Neuronal stem cell (in vitro differentiated cells): ENCODE data around the gene TMEM204.

Source experiments
- DNase-seq: peaks from one replicate; pipeline ENCODE4 v3.0.0-alpha.2; 2013; ENCODE audit warnings: low spot score
- H2AFZ ChIP-seq: one replicate; pipeline ENCODE4 v1.6.1; 2013; ENCODE audit warnings: mild to moderate bottlenecking, low read length, inconsistent platforms
- H2AK5ac ChIP-seq: 2 replicates; pipeline ENCODE4 v1.6.1; 2013; ENCODE audit warnings: low read depth, mild to moderate bottlenecking, inconsistent platforms, low read length, moderate library complexity, mixed read lengths
- H2BK120ac ChIP-seq: 2 replicates; pipeline ENCODE4 v1.6.1; 2013; ENCODE audit warnings: low read depth, mild to moderate bottlenecking, inconsistent platforms, low read length, moderate library complexity, mixed read lengths
- H2BK12ac ChIP-seq: one replicate; pipeline ENCODE4 v1.6.1; 2013; ENCODE audit warnings: low read length, inconsistent platforms
- H2BK15ac ChIP-seq: 2 replicates; pipeline ENCODE4 v1.6.1; 2013; ENCODE audit warnings: mild to moderate bottlenecking, low read length, inconsistent platforms, mixed read lengths
- H2BK5ac ChIP-seq: one replicate; pipeline ENCODE4 v1.6.1; 2013; ENCODE audit warnings: inconsistent platforms, mild to moderate bottlenecking, low read length, moderate library complexity
- H3K14ac ChIP-seq: one replicate; pipeline ENCODE4 v1.6.1; 2013; ENCODE audit warnings: low read length, inconsistent platforms
- H3K18ac ChIP-seq: 2 replicates; pipeline ENCODE4 v1.6.1; 2013; ENCODE audit warnings: low read length, inconsistent platforms
- H3K23ac ChIP-seq: 2 replicates; pipeline ENCODE4 v1.6.1; 2013; ENCODE audit warnings: low read depth, mild to moderate bottlenecking, mixed read lengths, low read length, inconsistent platforms; ENCODE audit not compliant: poor library complexity
- H3K27ac ChIP-seq: replicated peaks from 3 replicates; pipeline ENCODE4 v1.5.1; 2013; ENCODE audit warnings: low read length, inconsistent platforms
- H3K27me3 ChIP-seq, 3 experiments: 2 replicates each; pipeline ENCODE4 v1.6.1; 2013; ENCODE audit warnings: low read length in 3 of 3, mild to moderate bottlenecking in 2 of 3, inconsistent platforms in 1 of 3, low read depth in 1 of 3, mixed read lengths in 1 of 3, moderate library complexity in 1 of 3; ENCODE audit not compliant: control insufficient read depth in 3 of 3, insufficient read depth in 3 of 3
- H3K36me3 ChIP-seq, 2 donors: replicated peaks in 1 of 2; 2 replicates each; pipeline ENCODE4 v1.6.1; 2013; ENCODE audit warnings: low read length in 2 of 2; ENCODE audit not compliant: control insufficient read depth in 2 of 2, insufficient read depth in 2 of 2
- H3K4ac ChIP-seq: 2 replicates; pipeline ENCODE4 v1.6.1; 2013; ENCODE audit warnings: inconsistent platforms, mild to moderate bottlenecking, low read length, moderate library complexity
- H3K4me1 ChIP-seq, 2 donors: 1 replicate in 1 of 2; 2 replicates in 1 of 2; pipeline ENCODE4 v1.6.1; 2013; ENCODE audit warnings: low read length in 2 of 2, low read depth in 1 of 2; ENCODE audit not compliant: control insufficient read depth in 2 of 2, insufficient read depth in 1 of 2
- H3K4me2 ChIP-seq: one replicate; pipeline ENCODE4 v1.6.1; 2013; ENCODE audit warnings: mild to moderate bottlenecking, low read length, inconsistent platforms; ENCODE audit not compliant: insufficient read depth, poor library complexity, severe bottlenecking
- H3K4me3 ChIP-seq, 2 donors: 2 replicates each; pipeline ENCODE4 v1.5.1; 2013; ENCODE audit warnings: low read length in 2 of 2, mild to moderate bottlenecking in 2 of 2, inconsistent platforms in 1 of 2, moderate library complexity in 1 of 2
- H3K79me1 ChIP-seq: one replicate; pipeline ENCODE4 v1.6.1; 2013; ENCODE audit warnings: low read depth, mild to moderate bottlenecking, inconsistent platforms, low read length, moderate library complexity
- H3K9ac ChIP-seq: one replicate; pipeline ENCODE4 v1.6.1; 2013; ENCODE audit warnings: mild to moderate bottlenecking, low read depth, low read length, inconsistent platforms; ENCODE audit not compliant: poor library complexity
- H3K9me3 ChIP-seq, 2 donors: replicated peaks in 1 of 2; 2 replicates each; pipeline versions ENCODE3 to v1.6.1; 2013; ENCODE audit warnings: low read length in 2 of 2, mild to moderate bottlenecking in 2 of 2, inconsistent platforms in 1 of 2, low read depth in 1 of 2, mixed read lengths in 1 of 2, moderate library complexity in 1 of 2; ENCODE audit not compliant: control insufficient read depth in 2 of 2, insufficient read depth in 1 of 2
- H4K8ac ChIP-seq: one replicate; pipeline ENCODE4 v1.6.1; 2013; ENCODE audit warnings: low read depth, mild to moderate bottlenecking, inconsistent platforms, low read length, moderate library complexity
- H4K91ac ChIP-seq: one replicate; pipeline ENCODE4 v1.6.1; 2013; ENCODE audit warnings: low read length, low read depth, mild to moderate bottlenecking, inconsistent platforms; ENCODE audit not compliant: poor library complexity
- WGBS, 2 donors: extraction: QIAGEN DNeasy Blood & Tissue Kit; methylation state at CpG; one replicate each; pipeline ENCODE4 v1.1.7; 2013; ENCODE audit warnings: missing lambda C conversion rate in 2 of 2, mixed read lengths in 1 of 2; ENCODE audit not compliant: insufficient read length in 2 of 2, insufficient replicate concordance in 1 of 2; ENCODE audit errors: extremely low coverage in 2 of 2; 5-methylcytosine and 5-hydroxymethylcytosine counted together

Gene TMEM204

DNA sequence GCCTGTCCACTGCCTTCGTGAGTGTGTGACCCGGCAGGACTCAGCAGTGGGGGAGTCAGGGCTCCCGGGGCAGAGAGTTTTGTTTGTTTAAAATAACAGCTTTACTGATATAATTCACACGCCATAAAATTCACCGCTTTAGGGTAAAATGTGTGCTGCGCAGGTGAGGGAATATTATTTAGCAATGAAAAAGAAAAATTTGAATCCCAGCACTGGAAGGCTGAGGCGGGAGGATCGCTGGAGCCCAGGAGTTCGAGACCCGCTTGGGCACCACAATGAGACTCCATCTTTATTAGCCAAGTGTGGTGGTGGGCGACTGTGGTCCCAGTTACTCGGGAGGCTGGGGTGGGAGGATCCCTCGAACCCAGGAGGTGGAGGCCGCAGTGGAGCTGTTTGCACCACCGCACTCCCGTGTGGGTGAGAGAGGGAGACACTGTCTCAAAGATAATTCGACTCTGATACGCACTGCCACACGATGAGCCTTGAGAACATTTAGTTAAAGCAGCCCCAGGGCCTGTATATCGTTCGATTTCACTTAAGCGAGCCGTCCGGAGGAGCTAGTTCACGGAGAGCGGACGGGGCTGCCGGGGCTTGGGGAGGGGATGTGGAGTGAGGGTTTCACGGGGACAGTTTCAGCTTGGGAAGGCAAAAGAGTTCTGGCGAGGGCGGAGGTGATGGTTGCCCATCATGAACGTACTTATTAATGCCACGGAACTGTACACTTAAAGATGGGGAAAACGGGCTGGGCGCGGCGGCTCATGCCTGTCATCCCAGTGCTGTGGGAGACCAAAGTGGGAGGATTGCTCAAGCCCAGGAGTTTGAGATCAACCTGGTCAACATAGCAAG, 30.1 kb upstream of the TMEM204 start:
- Histone ChIP-seq H3K23ac (no peak overlapping the region), H2BK12ac (no peak overlapping the region), H2BK5ac (no peak overlapping the region), H3K4me1 (no peaks in the 10 kb centered on the region), H3K4me3 (no peak overlapping the region), H3K9ac (no peak overlapping the region), H2BK15ac (no peak overlapping the region), H3K9me3 (peaks cover 0 to 3% of the 10 kb centered on the region in 2 donors), H3K14ac (no peak overlapping the region), H3K4me2 (peak overlapping the region; percentile 11), H3K36me3 (peaks cover 39 to 88% of the 10 kb centered on the region in 2 donors), H3K27ac (no peak overlapping the region), H3K27me3 (no peaks in the 10 kb centered on the region), H2AK5ac (no peak overlapping the region), H2AFZ (no peak overlapping the region), H4K91ac (no peak overlapping the region), H4K8ac (no peak overlapping the region), H3K79me1 (peaks cover 9% of the 10 kb centered on the region), H2BK120ac (no peak overlapping the region), H3K18ac (no peak overlapping the region), H3K4ac (no peak overlapping the region)
- no CpG with 5 or more reads among the region's 37 CpGs for WGBS, 2 donors
- no peak for DNase-seq

DNA sequence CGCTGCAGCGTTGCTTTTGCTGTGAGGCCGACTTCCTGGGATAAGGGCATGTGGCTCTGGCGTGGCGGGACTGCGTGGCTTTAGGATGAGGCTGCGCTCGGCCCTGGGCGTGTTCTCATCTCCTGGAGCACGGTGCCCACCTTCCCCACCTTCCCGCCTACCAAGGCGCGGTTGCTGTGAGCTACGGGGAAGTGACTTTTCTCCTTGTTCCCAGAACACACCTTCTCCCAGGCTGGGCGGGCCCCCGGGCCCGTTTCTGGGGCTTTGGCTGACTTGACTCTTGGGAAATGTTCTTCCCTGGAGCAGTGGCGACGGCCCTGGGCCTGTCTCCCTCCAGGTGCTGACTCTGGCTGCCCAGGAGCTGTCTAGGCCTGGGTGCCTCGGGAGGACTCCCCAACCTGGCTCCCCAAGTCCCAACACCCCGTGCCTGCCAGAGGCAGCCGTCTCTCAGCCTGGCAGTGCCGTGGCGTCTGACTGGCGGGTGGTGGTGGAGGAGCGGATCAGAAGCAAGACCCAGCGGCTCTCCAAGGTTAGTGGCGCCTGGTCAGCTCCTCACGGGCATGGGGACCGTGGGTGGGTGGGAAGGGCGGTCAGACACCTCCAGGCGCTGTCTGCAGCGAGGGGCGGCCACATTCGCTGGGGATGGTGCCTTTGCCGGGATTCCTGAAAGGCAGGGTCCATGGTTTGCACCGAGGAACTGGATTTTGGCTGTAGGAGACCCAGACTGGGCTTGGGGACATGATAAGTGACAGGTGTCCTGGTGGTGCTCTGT, 28.2 kb upstream of the TMEM204 start:
- H3K9me3 ChIP-seq = peaks cover 0 to 3% of the 10 kb centered on the region in 2 donors
- no peak overlapping the region for H3K14ac ChIP-seq
- no CpG with 5 or more reads among the region's 37 CpGs for WGBS, 2 donors
- peak overlapping the region; percentile 21 for H3K9ac ChIP-seq
- H3K79me1 ChIP-seq = peaks cover 10% of the 10 kb centered on the region
- H2AK5ac ChIP-seq = no peak overlapping the region
- no peak overlapping the region for H3K27ac ChIP-seq
- H3K4me1 ChIP-seq = no peaks in the 10 kb centered on the region
- no peak overlapping the region for H2BK15ac ChIP-seq
- peak overlapping the region in 1 of 2 donors; percentile 46 for H3K4me3 ChIP-seq
- H4K8ac ChIP-seq = no peak overlapping the region
- no peak for DNase-seq
- no peak overlapping the region for H3K18ac ChIP-seq
- no peak overlapping the region for H2BK12ac ChIP-seq
- no peak overlapping the region for H4K91ac ChIP-seq
- no peak overlapping the region for H3K4ac ChIP-seq
- no peak overlapping the region for H2BK120ac ChIP-seq
- H3K4me2 ChIP-seq = no peak overlapping the region
- no peak overlapping the region for H3K23ac ChIP-seq
- H3K27me3 ChIP-seq = no peaks in the 10 kb centered on the region
- H3K36me3 ChIP-seq = peaks cover 39 to 87% of the 10 kb centered on the region in 2 donors
- H2AFZ ChIP-seq = no peak overlapping the region
- H2BK5ac ChIP-seq = no peak overlapping the region

DNA sequence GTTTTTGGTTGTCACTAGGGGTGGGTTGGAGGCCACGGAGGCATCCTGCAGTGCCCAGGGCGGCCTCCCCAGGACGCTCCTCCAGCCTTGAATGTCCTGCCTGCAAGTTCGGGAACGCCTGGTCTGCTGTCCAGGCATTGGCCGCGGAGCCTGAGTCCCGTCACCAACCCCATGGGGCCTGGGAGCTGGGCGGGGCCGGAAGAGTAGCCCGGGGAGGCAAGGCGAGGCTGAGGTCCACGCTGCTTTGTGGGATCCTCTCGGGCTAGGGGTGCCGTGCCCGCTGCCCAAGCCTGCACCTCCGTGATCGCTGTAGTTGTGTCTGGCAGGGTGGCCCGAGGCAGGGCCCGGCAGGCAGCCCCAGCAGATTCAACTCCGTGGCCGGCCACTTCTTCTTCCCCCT, 27.6 kb upstream of the TMEM204 start:
- Histone ChIP-seq H2BK12ac (no peak overlapping the region), H2BK120ac (no peak overlapping the region), H3K36me3 (peaks cover 43 to 87% of the 10 kb centered on the region in 2 donors), H3K14ac (peak overlapping the region; percentile 63), H4K8ac (no peak overlapping the region), H2BK15ac (no peak overlapping the region), H3K27ac (no peak overlapping the region), H2BK5ac (no peak overlapping the region), H3K79me1 (peaks cover 10% of the 10 kb centered on the region), H3K9me3 (peaks cover 0 to 3% of the 10 kb centered on the region in 2 donors), H3K9ac (no peak overlapping the region), H3K4me2 (no peak overlapping the region), H2AK5ac (no peak overlapping the region), H3K4me3 (no peak overlapping the region), H3K4ac (no peak overlapping the region), H3K18ac (no peak overlapping the region), H2AFZ (no peak overlapping the region), H3K23ac (no peak overlapping the region), H3K4me1 (no peaks in the 10 kb centered on the region), H4K91ac (no peak overlapping the region), H3K27me3 (no peaks in the 10 kb centered on the region)
- no peak for DNase-seq
- WGBS, 2 donors = no CpG with 5 or more reads among the region's 22 CpGs
